Prostate gland (tissue), 2 donors: ENCODE data around the gene PIF1.

ENCODE experiments used
- POLR2A ChIP-seq: fragments of 450-650 bp; IDR thresholded peaks from one replicate; pipeline ENCODE4 v1.6.1; 2016; ENCODE audit warnings: antibody characterized with exemption, mild to moderate bottlenecking
- POLR2AphosphoS5 ChIP-seq: sonication (generic); formaldehyde crosslinking; IDR thresholded peaks from one replicate; pipeline ENCODE4 v1.6.1; 2017; ENCODE audit warnings: antibody characterized with exemption
- TF ChIP-seq, protein P1 (sequence below), 4 experiments: fragments of 200-600 bp in 2 of 4; fragments of 450-650 bp in 2 of 4; sonication (generic) in 2 of 4; IDR thresholded peaks; 1 replicate in 3 of 4; 2 replicates in 1 of 4; pipeline ENCODE4 v1.5.1; 2016 to 2019; ENCODE audit warnings: antibody characterized with exemption in 4 of 4, mild to moderate bottlenecking in 2 of 4, moderate library complexity in 2 of 4

GRCh38 chr15:64850778-64851502 is 25.5 kb upstream of the PIF1 start:
- TF ChIP-seq POLR2A (no peak), POLR2AphosphoS5 (no peak)
- TF ChIP-seq, protein P1, sequence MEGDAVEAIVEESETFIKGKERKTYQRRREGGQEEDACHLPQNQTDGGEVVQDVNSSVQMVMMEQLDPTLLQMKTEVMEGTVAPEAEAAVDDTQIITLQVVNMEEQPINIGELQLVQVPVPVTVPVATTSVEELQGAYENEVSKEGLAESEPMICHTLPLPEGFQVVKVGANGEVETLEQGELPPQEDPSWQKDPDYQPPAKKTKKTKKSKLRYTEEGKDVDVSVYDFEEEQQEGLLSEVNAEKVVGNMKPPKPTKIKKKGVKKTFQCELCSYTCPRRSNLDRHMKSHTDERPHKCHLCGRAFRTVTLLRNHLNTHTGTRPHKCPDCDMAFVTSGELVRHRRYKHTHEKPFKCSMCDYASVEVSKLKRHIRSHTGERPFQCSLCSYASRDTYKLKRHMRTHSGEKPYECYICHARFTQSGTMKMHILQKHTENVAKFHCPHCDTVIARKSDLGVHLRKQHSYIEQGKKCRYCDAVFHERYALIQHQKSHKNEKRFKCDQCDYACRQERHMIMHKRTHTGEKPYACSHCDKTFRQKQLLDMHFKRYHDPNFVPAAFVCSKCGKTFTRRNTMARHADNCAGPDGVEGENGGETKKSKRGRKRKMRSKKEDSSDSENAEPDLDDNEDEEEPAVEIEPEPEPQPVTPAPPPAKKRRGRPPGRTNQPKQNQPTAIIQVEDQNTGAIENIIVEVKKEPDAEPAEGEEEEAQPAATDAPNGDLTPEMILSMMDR (IDR thresholded peaks at IDR 0.05): no peak
